ENCODE results near the gene ARL17B. TPM values are rescaled to one million over a fixed set of nuclear protein-coding genes. Genes with fewer than 3 reads are reported as not detected.
"Not testable (repeated sequence)": the region's sequence is repeated elsewhere in the genome, so short reads cannot be mapped to it uniquely, and the experiment has no call there.

Gene ARL17B
- total RNA-seq, 2 donors from 2014 or later, result 20.1 to 39.7 TPM

DNA sequence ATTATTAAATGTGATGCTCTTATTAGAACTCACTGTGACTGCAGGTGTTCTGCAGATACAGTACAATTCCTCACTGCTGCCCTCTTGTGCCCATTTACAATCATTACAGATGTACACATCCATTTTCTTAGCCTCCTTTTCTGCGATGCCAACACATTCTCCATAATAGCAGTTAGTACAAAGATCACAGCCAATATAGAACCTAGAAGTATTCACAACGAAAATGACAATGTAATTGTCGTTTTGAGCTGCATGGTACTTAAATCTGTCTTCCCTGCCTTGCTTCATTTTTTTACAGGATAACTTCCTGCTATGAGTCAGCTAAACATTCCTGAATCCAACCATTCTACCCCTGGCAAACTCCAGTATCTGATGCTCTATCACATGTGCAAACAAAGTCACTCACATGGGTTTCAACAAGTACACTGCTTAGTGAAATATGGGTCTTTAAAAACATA is 74.8 kb downstream of the ARL17B start:
- WGBS, result 0% methylated on average over 3 of the region's 3 CpGs
- H3K27ac ChIP-seq; H3K27me3 ChIP-seq (replicated peaks; ENCODE audit: insufficient read depth); H3K36me3 ChIP-seq; H3K4me3 ChIP-seq; H3K9me3 ChIP-seq; intact Hi-C loops (cut with DNase I); H3K4me1 ChIP-seq (replicated peaks): not testable (repeated sequence)
- peak; percentile 68 for DNase-seq (ENCODE audit: low spot score)
- peak; percentile 53 for TF ChIP-seq POLR2AphosphoS5 (IDR thresholded peaks at IDR 0.05)
- TF ChIP-seq CTCF (IDR thresholded peaks at IDR 0.05), result peak; percentile 34 to 82 (median 70)

DNA sequence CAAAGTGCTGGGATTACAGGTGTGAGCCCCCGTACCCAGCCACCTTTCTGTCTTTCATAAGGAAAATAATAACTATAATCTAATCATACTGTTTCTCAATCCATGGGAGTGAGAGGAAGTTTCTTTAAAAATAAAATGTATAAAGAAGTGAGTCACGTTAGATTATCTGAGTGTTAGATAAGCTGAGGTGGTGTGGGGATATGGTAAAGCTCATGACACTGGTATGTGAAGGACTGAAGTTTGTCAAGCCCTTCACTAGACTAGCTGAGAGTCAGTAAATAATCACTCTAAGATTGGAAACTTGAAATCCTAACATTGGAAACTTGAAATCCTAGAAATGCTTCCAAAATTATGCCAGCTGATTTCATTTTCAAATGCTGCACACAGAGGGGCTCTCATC is 76.1 kb downstream of the ARL17B start:
- intact Hi-C loops (cut with DNase I); H3K27ac ChIP-seq; H3K27me3 ChIP-seq (replicated peaks; ENCODE audit: insufficient read depth); H3K4me3 ChIP-seq; H3K4me1 ChIP-seq (replicated peaks); H3K36me3 ChIP-seq; H3K9me3 ChIP-seq; DNase-seq (ENCODE audit: low spot score): not testable (repeated sequence)
- 79% methylated on average over 2 of the region's 2 CpGs for WGBS

DNA sequence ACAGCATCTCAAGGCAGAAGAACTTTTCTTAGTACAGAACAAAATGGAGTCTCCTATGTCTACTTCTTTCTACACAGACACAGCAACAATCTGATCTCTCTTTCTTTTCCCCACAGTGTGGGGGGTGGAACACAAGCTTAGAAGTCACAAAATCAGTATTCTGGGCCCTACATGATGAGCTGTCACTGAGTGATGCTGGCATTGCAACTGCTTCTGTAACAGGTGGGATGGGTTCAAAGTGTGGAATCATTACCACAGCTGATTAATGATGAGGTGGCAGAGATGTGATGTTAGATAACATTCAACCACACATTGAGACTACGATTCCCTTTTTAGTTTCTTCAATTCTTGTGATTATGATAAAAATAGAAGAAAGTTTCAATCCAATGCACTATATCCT is 77.1 kb downstream of the ARL17B start:
- H3K36me3 ChIP-seq; H3K27ac ChIP-seq; H3K27me3 ChIP-seq (replicated peaks; ENCODE audit: insufficient read depth); H3K4me3 ChIP-seq; intact Hi-C loops (cut with DNase I); H3K4me1 ChIP-seq (replicated peaks); H3K9me3 ChIP-seq; DNase-seq (ENCODE audit: low spot score): not testable (repeated sequence)
- WGBS, result 82% methylated on average over 1 of the region's 1 CpG

DNA sequence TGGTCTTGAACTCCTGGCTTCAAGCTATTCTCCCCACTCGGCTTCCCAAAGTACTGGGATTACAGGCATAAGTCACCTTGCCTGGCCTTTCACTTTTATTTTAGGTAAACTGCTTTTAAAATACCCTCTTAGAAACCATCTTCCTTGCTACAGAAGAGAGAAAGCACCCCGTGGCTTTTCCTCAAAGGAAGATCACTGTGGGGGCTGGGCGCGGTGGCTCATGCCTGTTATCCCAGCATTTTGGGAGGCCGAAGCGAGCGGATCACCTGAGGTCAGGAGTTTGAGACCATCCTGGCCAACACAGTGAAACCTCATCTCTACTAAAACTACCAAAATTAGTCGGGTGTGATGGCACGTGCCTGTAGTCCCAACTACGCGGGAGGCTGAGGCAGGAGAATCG is 78.9 kb downstream of the ARL17B start:
- not testable (repeated sequence) for H3K4me3 ChIP-seq
- WGBS, result 95% methylated on average over 9 of the region's 12 CpGs

GRCh38 chr17:46281336-46281735 is 80.2 kb downstream of the ARL17B start:
- H3K27ac ChIP-seq; intact Hi-C loops (cut with DNase I); H3K9me3 ChIP-seq; H3K36me3 ChIP-seq; DNase-seq (ENCODE audit: low spot score); H3K4me3 ChIP-seq; H3K27me3 ChIP-seq (replicated peaks; ENCODE audit: insufficient read depth); H3K4me1 ChIP-seq (replicated peaks): not testable (repeated sequence)
- WGBS, result 97% methylated on average over 4 of the region's 4 CpGs

More for the DNA sequence above, 78.9 kb downstream of the ARL17B start:
- H3K4me1 ChIP-seq (replicated peaks); H3K27me3 ChIP-seq (replicated peaks; ENCODE audit: insufficient read depth); DNase-seq (ENCODE audit: low spot score); H3K27ac ChIP-seq; H3K9me3 ChIP-seq; H3K36me3 ChIP-seq; intact Hi-C loops (cut with DNase I): not testable (repeated sequence)

- H3K27ac ChIP-seq; H3K4me3 ChIP-seq; intact Hi-C loops (cut with DNase I); H3K9me3 ChIP-seq; DNase-seq (ENCODE audit: low spot score); H3K4me1 ChIP-seq (replicated peaks); H3K36me3 ChIP-seq; H3K27me3 ChIP-seq (replicated peaks; ENCODE audit: insufficient read depth): not testable (repeated sequence)
- WGBS, result 60% methylated on average over 3 of the region's 3 CpGs
Observed at GRCh38 chr17:46276728-46277479, 84.7 kb downstream of the ARL17B start.

DNA sequence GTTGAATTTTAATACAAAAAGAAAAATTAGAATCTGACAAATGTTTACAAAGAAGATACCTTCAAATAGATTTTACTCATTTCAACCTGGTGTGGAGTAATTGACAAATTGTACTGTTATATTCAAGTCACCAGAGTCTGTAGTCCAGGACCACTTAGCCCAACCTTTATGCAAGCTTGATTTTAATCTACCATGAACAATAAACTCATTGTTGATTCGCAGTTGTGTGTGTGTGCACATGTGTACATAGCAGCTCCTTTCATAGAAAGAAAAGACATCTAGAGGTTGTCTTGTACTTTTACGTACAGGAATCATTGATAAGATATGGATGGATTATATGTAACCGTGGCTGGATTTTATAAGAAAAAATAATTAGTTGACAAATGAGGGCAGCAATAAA is 87.3 kb downstream of the ARL17B start:
- H3K4me1 ChIP-seq (replicated peaks), result no peaks in the 10 kb centered on the region
- no peak for TF ChIP-seq POLR2AphosphoS5 (IDR thresholded peaks at IDR 0.05)
- TF ChIP-seq POLR2A (IDR thresholded peaks at IDR 0.05), result no peak
- TF ChIP-seq CTCF (IDR thresholded peaks at IDR 0.05), result no peak
- DNase-seq (ENCODE audit: low spot score), result no peak
- no peak overlapping the region for H3K4me3 ChIP-seq
- no peaks in the 10 kb centered on the region for H3K36me3 ChIP-seq
- 52% methylated on average over 3 of the region's 3 CpGs for WGBS
- intact Hi-C loops (cut with DNase I), result no loop called here
- H3K9me3 ChIP-seq, result no peaks in the 10 kb centered on the region
- H3K27me3 ChIP-seq (replicated peaks; ENCODE audit: insufficient read depth), result no peaks in the 10 kb centered on the region
- H3K27ac ChIP-seq, result no peak overlapping the region

All from prostate gland (tissue), 2 donors.